ENCODE measurements around the gene KCNQ2.

- TF ChIP-seq, protein P1, sequence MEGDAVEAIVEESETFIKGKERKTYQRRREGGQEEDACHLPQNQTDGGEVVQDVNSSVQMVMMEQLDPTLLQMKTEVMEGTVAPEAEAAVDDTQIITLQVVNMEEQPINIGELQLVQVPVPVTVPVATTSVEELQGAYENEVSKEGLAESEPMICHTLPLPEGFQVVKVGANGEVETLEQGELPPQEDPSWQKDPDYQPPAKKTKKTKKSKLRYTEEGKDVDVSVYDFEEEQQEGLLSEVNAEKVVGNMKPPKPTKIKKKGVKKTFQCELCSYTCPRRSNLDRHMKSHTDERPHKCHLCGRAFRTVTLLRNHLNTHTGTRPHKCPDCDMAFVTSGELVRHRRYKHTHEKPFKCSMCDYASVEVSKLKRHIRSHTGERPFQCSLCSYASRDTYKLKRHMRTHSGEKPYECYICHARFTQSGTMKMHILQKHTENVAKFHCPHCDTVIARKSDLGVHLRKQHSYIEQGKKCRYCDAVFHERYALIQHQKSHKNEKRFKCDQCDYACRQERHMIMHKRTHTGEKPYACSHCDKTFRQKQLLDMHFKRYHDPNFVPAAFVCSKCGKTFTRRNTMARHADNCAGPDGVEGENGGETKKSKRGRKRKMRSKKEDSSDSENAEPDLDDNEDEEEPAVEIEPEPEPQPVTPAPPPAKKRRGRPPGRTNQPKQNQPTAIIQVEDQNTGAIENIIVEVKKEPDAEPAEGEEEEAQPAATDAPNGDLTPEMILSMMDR (IDR thresholded peaks at IDR 0.05), result no peak
- TF ChIP-seq POLR2AphosphoS5 (IDR thresholded peaks at IDR 0.05), result no peak
- no peak for TF ChIP-seq POLR2A (IDR thresholded peaks at IDR 0.05)
Measured at GRCh38 chr20:63505723-63506122, 33.3 kb upstream of the KCNQ2 start.
